Measurements from ENCODE around the gene LRRC8C.
"Not testable (repeated sequence)": the region's sequence is repeated elsewhere in the genome, so short reads cannot be mapped to it uniquely, and the experiment has no call there.

Gene LRRC8C

DNA sequence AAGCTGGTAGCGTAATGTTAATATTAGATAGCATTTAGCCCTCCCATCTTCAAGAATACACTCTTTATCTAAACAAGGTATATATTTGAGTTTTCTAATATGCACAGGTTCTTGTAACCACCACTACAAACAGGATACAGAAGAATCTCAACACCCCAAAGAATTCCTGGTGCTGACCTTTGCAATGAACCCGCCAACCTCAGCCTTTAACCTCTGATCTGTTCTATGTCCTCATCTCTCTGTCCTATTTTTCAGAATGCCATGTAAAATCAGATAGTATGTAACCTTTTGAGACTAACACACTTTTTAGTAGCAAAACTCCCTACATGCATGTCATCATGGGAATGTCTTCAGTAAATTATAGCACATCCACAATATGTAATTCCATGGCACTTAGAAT, 71.1 kb downstream of the LRRC8C start:
- DNase-seq (ENCODE audit: low spot score) = no peak

DNA sequence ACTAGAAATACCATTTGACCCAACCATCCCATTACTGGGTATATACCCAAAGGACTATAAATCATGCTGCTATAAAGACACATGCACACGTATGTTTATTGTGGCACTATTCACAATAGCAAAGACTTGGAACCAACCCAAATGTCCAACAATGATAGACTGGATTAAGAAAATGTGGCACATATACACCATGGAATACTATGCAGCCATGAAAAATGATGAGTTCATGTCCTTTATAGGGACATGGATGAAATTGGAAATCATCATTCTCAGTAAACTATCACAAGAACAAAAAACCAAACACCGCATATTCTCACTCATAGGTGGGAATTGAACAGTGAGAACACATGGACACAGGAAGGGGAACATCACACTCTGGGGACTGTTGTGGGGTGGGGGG, 72.0 kb downstream of the LRRC8C start:
- DNase-seq (ENCODE audit: low spot score) = not testable (repeated sequence)

DNA sequence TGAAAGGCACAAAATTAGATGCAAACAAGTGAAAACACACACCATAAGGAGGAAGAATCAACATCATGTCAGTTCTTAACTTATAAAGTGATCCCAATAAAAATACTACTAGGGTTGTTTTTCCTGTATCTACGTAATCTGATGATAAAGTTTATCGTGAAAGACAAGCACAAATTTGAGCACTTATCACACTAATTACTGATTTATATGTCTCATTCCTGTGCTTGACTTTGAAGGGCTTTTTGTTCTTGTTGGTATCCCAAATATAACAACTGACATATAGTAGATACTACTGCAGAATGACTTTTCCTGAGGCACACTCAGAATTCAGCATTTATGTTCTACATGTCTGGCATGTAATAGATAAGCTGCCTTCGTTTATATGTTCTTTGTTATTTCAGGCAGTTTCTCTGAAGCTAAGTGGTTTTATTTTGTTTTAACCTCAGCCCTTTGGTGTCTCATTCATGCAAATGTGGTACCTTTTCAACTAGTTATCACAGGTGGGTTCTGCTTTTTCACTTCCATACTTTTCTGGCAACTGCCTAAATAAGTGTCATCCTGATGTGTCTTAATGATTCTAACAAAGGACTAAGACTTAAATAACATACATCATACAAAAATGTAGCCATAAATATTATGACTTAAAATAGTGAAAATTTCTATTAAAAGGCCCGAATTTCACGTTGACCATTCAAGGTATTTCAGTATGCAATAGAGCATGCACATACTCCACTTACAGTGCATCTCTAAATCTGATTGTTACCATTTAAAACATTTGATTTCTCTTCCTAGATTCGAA, 73.2 kb downstream of the LRRC8C start:
- DNase-seq (ENCODE audit: low spot score) = no peak

DNA sequence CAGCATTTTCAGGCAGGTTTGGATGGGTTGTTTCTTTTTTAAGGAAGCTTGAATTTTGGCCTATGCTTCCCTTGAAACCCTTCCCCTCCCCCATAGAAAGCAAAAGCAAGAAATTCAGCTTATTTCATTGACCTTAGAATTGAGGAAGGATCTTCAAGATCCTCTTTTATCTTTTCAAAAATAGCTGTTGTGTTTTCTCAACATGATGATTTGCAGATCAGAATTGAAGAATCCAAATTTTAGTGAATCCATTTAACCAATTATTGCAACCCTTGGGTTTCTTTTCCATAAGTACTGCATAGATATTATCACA, 73.7 kb downstream of the LRRC8C start:
- no peak for DNase-seq (ENCODE audit: low spot score)

DNA sequence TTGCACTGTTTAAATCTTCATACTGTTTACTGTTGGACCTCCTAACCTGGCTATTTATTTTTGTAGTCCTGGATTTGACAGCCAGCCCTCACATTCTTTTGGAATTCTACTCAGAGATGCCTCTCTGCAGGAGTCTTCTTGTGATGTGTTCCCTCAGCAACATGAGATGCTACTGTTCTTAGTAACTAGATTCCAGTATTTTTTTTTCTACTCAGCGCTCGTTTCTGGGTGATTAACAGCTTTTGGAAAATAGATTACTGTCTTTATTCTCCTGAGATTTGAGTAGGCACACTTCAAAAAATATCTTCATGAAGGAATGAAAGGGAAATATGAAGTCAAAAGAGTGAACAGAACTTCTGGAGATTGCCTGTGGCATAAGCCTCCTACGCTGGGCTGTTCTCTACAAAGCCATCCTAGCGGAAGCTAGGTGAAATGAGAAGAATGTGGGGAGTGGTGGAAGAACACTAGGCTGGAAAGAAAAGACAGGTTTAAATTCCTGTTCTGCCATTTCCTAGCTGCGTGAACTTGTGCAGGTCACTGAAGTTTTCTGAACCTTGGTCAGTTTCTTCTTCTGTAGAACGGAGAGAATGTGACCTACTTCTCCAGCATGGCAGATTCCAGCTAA, 75.9 kb downstream of the LRRC8C start:
- no peak for DNase-seq (ENCODE audit: low spot score)

DNA sequence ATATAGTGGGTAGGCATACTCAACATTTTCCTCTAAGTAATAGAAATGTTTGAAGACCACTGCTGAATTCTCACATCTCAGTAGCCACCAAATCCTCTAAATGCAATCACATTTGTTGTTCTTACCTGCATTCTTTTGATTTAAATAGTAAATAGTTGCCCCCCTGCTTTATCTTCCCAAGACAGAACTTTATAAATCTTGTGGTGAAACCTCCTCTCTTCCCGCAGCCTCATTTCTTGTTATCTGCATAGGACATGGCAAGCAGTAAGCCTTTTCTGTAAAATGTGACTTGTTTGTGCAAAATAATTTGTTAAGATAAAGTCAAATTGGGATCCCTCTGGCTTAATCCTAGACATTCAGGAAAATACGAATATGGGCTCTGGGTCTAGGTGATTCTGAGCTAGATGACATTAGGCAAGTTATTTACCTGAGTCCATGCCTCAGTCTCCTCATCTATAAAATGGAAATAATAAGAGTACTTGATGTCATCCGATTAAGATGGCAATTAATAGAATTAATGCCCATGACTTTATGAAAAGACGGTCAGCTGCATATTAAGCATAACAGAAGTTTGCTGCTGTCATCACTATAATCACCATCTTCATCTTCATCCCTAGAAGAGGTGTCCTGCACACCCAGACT, 77.7 kb downstream of the LRRC8C start:
- DNase-seq (ENCODE audit: low spot score) = no peak

DNA sequence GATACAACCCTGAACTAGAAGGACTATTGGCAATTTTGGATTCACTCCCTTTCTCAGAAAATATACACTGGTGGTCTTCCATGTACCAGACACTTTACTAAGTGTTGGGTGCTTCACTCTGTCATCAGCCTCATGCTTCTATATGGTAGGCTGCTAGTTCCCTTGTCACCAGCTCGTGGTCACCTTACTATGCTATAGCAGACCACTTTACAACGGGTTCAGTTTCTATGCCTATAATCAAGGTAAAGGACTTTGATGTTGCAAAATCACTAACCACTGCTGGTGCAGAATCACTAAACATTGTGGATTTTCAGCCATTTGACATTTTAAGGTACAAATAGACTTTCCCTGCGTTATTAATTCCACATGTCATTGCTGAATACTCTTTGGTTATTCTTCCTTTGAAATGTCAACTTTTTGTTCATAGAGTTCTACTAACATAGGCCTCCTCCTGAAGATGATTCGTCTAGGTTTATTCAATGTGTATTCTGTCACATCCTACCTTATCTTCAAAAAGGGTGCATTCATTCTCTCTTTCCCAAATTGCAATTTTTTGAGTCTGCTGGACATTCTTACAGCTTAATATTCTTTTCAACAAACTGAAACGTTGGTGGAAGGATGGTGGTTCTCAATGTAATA, 78.3 kb downstream of the LRRC8C start:
- DNase-seq (ENCODE audit: low spot score) = no peak

DNA sequence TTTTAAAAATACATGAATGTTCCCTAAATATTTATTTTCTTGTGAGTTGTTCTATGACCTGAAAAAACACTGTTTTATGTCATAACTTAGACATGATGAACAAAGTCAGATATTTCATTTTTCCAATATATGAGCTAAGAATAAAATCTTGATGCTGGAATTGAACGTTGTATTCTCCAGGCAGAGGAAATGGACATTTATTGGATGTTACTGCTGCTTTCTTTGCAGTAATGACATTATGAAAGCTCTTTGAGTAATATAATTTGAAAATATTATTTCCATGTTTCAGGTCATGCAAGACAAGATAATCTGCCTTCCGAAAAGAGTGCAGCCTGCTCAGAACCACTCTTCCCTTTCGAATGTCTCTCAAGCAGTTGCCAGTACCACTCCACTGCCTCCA, 79.5 kb downstream of the LRRC8C start:
- DNase-seq (ENCODE audit: low spot score) = no peak

DNA sequence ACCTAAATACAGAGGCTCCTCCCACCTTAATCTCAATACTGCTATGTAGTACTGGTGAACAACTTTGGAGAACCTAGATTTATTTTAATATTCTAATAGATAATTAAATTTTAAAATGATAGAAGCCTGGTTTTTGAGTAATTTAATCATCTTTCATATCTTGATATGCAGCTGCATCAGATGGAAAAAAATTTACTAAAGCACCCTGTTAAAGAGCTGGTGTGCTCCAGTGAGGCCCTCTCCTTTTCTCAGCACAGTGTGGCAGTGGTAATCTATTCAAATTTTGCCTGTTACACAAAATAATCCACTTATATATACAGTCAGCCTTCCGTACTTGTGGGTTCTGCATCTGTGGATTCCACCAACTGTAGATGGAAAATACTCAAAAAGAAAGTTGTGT, 82.8 kb downstream of the LRRC8C start:
- no peak for DNase-seq (ENCODE audit: low spot score)

DNA sequence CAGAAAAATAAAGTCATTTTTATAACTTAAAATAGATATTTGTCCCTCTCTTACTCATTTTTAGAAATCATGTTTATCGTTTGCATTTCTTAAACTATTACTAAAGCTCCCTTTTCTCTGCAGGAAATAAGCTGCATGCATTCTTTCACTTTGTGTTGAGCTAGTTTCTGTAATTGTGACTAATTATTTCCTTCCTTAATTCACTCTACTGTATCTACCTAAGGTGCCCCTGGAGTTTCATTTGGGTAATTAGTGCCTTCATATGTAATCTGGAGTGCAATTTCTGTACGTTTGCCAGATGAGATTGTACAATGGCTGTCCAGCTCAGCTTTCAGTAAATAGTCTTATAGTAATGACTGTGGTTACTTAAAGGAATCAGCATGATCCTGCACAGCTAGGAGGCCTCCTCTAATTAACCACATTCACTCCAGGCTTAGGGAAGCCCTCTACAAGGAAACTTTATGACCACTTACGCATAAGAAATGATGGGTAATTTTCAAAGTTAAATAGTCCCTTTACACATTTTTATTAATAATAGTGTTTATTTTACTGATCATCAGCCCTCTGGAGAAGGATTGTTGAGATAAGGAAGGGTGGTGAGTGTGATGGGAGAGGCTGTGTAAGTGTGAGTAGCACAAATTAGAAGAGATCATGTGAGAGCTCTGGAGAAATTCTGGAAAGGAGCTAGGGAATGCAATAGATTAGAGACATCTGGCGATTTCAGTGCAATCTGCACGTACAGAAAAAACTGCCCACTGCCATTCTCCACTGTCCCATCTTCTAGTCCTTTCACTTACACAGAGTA, 86.8 kb downstream of the LRRC8C start:
- DNase-seq (ENCODE audit: low spot score) = no peak

DNA sequence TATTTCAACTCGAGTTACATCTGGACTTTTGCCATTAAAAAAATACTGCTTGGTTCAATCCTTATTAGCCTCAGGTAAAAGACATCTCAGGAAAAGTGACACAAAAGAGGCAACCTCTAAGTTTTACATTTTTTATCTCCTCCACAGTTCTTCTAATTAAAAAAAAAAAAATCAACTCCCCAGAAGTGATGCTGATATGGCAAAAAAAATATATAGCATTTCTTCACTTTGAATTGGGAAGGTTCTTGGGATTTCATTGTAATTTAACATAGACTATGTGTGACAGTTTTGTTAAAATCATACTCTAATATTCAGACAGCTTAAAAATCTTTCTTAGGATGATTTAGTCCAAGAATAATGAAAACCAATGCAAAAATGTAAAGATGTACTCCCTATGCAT, 87.9 kb downstream of the LRRC8C start:
- no peak for DNase-seq (ENCODE audit: low spot score)

DNA sequence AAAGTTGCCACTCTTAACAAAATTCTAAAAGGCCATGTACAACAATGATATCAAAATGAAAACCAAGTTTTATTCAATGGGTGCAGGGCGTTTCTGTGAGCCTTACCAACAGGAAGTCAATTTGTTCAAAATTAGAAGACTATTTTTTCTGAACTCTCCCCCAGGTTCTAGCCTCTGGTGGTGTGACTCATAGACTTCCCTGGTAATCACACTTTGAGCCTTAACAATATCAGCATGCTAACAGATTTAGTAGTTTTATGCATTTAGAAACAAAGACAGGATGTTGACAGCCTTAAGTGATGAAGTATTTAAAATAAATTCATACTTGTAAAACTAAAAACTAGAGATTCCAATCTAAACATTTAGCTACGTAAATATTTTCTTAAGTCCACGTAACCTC, 88.4 kb downstream of the LRRC8C start:
- no peak for DNase-seq (ENCODE audit: low spot score)

DNA sequence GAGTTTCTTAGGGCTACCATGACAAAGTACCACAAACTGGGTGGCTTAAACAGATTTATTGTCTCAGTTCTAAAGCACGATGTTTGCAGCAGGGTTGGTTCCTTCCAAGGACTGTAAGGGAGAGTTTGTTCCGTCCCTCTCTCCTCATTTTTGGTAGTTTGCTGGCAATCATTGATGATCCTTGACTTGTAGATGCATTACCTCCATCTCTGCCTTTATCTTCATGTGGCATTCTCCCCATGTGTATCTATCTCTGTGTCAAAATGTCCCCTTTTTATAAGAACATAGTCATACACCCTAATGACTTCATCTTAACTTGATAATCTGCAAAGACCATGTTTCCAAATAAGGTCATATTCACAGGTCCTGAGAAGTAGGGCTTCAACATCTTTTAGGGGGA, 90.2 kb downstream of the LRRC8C start:
- DNase-seq (ENCODE audit: low spot score) = no peak

DNA sequence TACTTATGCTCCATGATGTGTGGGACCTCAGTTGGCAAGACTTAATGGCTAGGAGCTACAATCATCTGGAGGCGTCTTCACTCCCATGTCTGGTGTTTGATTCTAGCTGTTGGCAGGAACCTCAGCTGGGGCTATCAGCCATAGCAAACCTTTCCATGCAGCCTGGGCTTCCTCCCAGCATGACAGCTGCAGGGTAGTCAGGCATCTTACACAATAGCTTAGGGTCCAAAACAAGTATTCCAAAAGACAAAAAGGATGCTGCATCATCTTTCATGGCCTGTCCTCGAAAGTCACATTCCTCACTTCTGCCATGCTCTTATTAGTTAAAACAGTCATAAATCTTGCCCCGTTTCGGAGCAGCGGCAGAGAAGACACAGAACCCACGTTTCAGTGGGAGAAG, 90.9 kb downstream of the LRRC8C start:
- DNase-seq (ENCODE audit: low spot score) = no peak

DNA sequence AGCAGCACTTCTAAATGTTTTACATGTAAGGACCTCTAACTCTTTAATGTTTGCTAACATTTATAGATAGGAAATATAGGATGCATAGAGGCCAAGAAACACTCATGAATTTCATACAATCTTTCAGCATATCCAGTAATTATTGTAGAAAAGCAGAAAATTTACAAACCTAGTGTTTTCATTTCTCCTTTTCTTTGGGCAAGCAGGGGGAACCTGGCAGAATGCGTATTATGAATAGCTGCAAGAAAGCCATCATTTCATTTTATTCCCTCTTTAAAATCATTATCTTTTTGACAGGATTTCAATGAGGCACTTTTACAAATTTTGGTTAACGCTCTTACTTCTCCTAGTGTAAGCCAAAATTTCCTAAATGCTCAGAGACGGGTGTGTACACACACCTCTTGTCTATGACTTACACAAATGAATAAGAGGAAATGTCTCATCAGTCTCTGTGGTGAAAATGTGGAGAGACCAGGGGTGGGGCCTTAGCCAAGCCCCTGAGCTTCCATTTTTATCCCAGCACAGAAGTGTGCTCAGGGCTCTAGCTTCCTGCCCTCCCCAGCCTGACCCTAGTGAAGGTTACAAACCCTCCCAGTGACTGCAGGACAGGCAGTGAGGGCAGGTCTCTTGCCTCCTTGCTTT, 91.6 kb downstream of the LRRC8C start:
- no peak for DNase-seq (ENCODE audit: low spot score)

DNA sequence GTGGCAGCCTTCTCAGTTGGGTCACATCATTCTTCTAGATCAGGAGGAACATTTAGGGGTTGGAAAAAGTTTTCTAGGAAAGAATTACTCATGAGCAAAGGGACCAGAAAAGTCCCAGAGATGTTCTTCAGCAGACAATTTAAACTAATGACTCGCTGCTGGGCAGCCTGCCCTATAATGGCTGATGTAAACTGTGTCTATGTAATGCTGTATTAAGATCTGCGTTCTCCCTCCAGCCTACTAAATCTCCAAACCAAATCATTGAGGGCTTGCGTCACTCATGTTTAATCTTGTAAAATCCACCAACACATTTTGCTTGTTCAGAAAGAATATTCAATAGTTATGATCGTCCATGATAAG, 92.1 kb downstream of the LRRC8C start:
- no peak for DNase-seq (ENCODE audit: low spot score)

DNA sequence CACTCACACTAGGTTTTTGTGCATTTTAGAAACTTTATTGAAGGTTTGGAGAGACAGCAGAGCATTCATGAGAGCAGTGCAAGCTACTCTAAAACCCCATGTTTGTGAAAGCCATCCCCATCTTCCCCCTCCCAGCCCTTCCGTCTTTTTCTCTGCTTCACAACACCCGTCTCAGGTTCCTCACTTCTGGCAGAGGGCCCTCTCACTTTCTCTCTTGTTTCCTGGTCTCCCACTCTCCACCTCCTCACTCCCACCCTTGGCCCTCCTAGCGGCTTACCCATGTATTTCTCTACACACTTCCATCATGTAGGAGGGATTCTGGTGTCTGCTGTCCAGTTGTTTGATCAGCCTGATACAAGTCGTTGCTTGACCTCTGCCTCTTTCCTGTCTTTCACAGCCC, 92.7 kb downstream of the LRRC8C start:
- DNase-seq (ENCODE audit: low spot score) = no peak

DNA sequence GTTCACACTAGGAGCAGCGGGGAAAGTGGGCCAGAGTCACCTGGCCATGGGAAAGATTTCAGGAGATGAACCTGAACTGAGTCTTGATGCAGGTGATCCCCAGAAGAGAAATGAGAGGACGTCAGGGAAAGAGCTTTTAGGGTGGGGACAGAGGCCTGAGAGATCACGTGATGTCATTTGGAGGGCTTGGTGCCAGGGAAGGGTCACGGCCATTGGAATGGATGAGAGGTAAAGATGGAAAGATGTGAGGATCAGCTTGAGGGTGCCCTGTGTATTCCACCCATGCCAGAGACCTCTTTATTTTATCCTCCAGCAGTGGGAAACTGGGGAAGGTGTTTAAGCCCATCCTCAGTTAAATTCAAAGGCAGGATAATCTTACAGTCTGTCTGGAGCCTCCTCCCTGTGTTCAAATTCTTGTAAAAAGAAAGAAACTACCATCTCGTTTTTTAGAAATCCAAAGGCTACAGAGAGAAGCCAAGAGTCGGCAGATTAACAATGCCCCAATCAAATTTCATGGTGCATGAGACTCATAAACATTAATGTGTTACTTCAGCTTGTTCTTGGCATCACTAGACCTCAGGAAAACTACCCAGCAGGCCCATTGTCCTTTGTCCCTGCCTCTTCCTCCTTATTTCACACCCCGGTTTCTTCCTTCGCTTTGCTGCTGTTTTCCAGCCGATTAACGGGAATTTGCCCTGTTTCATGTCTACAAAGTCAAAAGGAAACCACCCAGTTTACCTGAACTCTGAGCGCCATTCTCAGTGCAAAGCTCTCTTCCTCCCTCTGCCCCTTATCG, 94.8 kb downstream of the LRRC8C start:
- DNase-seq (ENCODE audit: low spot score) = no peak

DNA sequence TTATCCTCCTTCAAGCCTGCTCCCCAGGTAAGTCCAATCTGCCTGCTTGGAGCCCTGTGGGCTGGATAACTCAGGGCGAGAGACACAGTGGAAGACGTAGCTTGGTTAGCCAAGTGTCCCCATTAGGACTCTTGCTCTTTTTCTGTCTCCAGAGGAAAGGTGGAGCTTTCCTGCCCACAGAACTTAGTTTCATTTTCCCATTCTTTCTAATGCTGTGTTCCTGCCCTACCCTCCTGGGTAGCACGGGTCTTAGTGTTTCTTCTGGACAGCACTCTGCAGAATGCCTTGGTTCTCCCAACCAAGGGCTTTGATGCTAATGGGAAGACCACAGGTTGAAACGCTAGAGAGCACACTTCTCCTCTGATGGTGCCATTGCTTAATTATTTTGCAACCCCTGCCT, 95.5 kb downstream of the LRRC8C start:
- DNase-seq (ENCODE audit: low spot score) = no peak

DNA sequence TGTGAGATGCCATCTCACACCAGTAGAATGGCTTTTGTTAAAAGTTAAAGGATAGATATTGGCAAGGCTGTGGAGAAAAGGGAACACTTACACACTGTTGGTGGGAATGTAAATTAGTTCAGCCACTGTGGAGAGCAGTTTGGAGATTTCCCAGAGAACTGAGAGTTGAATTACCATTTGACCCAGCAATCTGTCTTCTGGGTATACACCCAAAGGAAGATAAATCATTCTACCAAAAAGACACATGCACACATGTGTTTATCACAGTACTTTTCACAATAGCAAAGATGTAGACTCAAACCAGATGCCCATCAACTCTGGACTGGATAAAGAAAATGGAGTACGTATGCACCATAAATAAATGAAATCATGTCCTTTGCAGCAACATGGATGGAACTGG, 99.3 kb downstream of the LRRC8C start:
- DNase-seq (ENCODE audit: low spot score) = no peak

DNA sequence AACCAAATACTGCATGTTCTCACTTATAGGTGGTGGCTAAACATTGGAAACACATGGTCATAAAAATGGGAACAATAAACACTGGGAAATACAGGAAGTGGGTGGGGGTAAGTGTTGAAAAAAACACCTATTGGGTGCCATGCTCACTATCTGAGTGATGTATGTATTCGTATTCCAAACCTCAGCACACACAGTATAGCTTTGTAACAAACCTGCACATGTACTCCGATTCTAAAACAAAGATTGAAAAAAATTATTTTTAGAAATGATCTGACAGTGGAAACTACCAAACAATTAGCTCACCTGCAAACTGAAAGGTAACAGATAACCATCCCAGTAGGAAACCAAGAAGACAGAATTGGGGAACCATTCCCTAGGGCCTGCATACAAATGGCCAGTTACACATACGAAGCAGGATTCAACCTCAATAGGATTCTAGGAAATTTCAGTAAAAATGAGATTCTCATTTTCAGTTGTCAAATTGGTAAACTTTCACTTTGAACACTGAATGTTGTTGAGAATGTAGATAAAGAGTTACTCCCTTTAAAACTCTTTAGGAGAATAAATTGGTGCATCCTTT, 99.8 kb downstream of the LRRC8C start:
- DNase-seq (ENCODE audit: low spot score) = no peak
